GM12891 (cell line): ENCODE data around the gene ITGA1.

ENCODE experiments used
- PAX5 ChIP-seq: IDR thresholded peaks from 2 replicates; pipeline ENCODE4 v1.6.1; 2011; ENCODE audit warnings: low read length, moderate library complexity, mild to moderate bottlenecking; ENCODE audit not compliant: insufficient read depth, severe bottlenecking
- POLR2A ChIP-seq: IDR thresholded peaks from 2 replicates; pipeline ENCODE4 v1.6.1; 2011; ENCODE audit warnings: low read depth, low read length, control low read depth
- POLR2AphosphoS5 ChIP-seq: IDR thresholded peaks from 2 replicates; pipeline ENCODE4 v1.6.1; 2011; ENCODE audit warnings: low read depth, low read length, control low read depth
- SPI1 ChIP-seq: IDR thresholded peaks from 2 replicates; pipeline ENCODE4 v1.6.1; 2011; ENCODE audit warnings: low read depth, low read length, control low read depth
- TAF1 ChIP-seq: IDR thresholded peaks from 2 replicates; pipeline ENCODE4 v1.6.1; 2011; ENCODE audit warnings: low read depth, low read length, control low read depth

GRCh38 chr5:53003144-53003543 is 215.4 kb downstream of the ITGA1 start:
- TF ChIP-seq POLR2A (no peak), TAF1 (no peak), POLR2AphosphoS5 (no peak), SPI1 (no peak), PAX5 (no peak)
